HepG2 (cell line): ENCODE measurements around the gene GTF2H4. TPM values are rescaled to one million over a fixed set of nuclear protein-coding genes. Genes with fewer than 3 reads are reported as not detected.
A peak's percentile ranks its signal among the peaks of the same experiment; 100 is the strongest.

Experiments
- ASH2L ChIP-seq: fragments of 300-600, 200-600 bp; sonication (generic); IDR thresholded peaks from 2 replicates; pipeline ENCODE4 v1.7.0; 2017; ENCODE audit warnings: low read depth, mild to moderate bottlenecking, moderate library complexity, mixed read lengths, low read length; ENCODE audit not compliant: insufficient read length
- ATF4 ChIP-seq, 2 experiments: fragments of 450-650 bp in 1 of 2; sonication (generic) in 1 of 2; formaldehyde crosslinking; IDR thresholded peaks; 2 replicates each; pipeline versions ENCODE4 v1.5.0 to v1.8.0; 2020 to 2022; ENCODE audit warnings: mild to moderate bottlenecking in 1 of 2, missing genetic modification reagents in 1 of 2
- CREB1 ChIP-seq, 2 experiments: fragments of 450-650 bp in 1 of 2; IDR thresholded peaks; 2 replicates each; pipeline ENCODE4 v1.6.1; 2016 to 2017; ENCODE audit warnings: control low read depth in 1 of 2, mild to moderate bottlenecking in 1 of 2, missing compliant biosample characterization in 1 of 2, missing genetic modification characterization in 1 of 2
- IKZF4 ChIP-seq: sonication (generic); formaldehyde crosslinking; IDR thresholded peaks from 2 replicates; pipeline ENCODE4 v1.5.1; 2020; ENCODE audit warnings: borderline replicate concordance, mild to moderate bottlenecking, low read depth, missing genetic modification reagents; ENCODE audit errors: not compliant biosample characterization
- JUNB ChIP-seq: sonication (generic); formaldehyde crosslinking; IDR thresholded peaks from 2 replicates; pipeline ENCODE4 v1.8.0; 2022; ENCODE audit warnings: missing genetic modification reagents, mild to moderate bottlenecking, borderline replicate concordance
- KLF6 ChIP-seq: IDR thresholded peaks from 2 replicates; pipeline ENCODE4 v1.8.0; 2016; ENCODE audit warnings: missing biosample characterization, missing genetic modification reagents
- PBX3 ChIP-seq: sonication (generic); formaldehyde crosslinking; IDR thresholded peaks from 2 replicates; pipeline ENCODE4 v1.8.1; 2023; ENCODE audit warnings: missing genetic modification reagents, inconsistent platforms, borderline replicate concordance
- USF2 ChIP-seq, 2 experiments: sonication (generic) in 1 of 2; formaldehyde crosslinking in 1 of 2; IDR thresholded peaks; 2 replicates each; pipeline versions ENCODE4 v1.5.1 to v1.6.1; 2011 to 2020; ENCODE audit warnings: borderline replicate concordance in 1 of 2, low read depth in 1 of 2, low read length in 1 of 2, mild to moderate bottlenecking in 1 of 2, missing genetic modification reagents in 1 of 2, moderate library complexity in 1 of 2
- XBP1 ChIP-seq: sonication (generic); formaldehyde crosslinking; IDR thresholded peaks from 2 replicates; pipeline ENCODE4 v1.5.0; 2020; ENCODE audit warnings: missing genetic modification reagents
- ZNF12 ChIP-seq: sonication (generic); formaldehyde crosslinking; IDR thresholded peaks from 2 replicates; pipeline ENCODE4 v1.5.0; 2020; ENCODE audit warnings: missing genetic modification reagents
- ZNF275 ChIP-seq: sonication (generic); formaldehyde crosslinking; IDR thresholded peaks from 2 replicates; pipeline ENCODE4 v1.8.0; 2022; ENCODE audit warnings: missing genetic modification reagents, mild to moderate bottlenecking, inconsistent platforms, borderline replicate concordance
- ZNF367 ChIP-seq: sonication (generic); formaldehyde crosslinking; IDR thresholded peaks from 2 replicates; pipeline ENCODE4 v1.4.0; 2020; ENCODE audit warnings: missing genetic modification reagents, borderline replicate concordance
- ZNF513 ChIP-seq: sonication (generic); formaldehyde crosslinking; conservative IDR thresholded peaks from 2 replicates; pipeline ENCODE4 v1.5.0; 2020; ENCODE audit warnings: missing genetic modification reagents
- ZNF670 ChIP-seq: sonication (generic); formaldehyde crosslinking; IDR thresholded peaks from 2 replicates; pipeline ENCODE4 v1.8.0; 2022; ENCODE audit warnings: mild to moderate bottlenecking, missing genetic modification reagents, borderline replicate concordance
- ZSCAN12 ChIP-seq: sonication (generic); formaldehyde crosslinking; IDR thresholded peaks from 2 replicates; pipeline ENCODE4 v1.9.0; 2021; ENCODE audit warnings: mild to moderate bottlenecking, missing genetic modification reagents
- ZSCAN30 ChIP-seq: sonication (generic); formaldehyde crosslinking; IDR thresholded peaks from 2 replicates; pipeline ENCODE4 v1.5.0; 2020; ENCODE audit warnings: mild to moderate bottlenecking, missing genetic modification reagents
- polyA plus RNA-seq, 8 experiments: library from polyadenylated mRNA; depleted of rRNA in 3 of 8; stranded (reverse) in 7 of 8; unstranded in 1 of 8; fragments of >200 nt; fragmentation: Illumina TruSeq in 4 of 8; extraction: Trizol in 4 of 8; gene quantifications; 2 replicates each; pipeline versions ENCODE4 v1.2.1 to v1.2.3, GENCODE V29; 2011 to 2016; ENCODE audit warnings: low read depth in 4 of 8, missing spikeins in 1 of 8, mixed read lengths in 1 of 8; ENCODE audit not compliant: insufficient read depth in 1 of 8
- total RNA-seq, 5 experiments: library from RNA; depleted of rRNA; stranded (reverse); fragments of >200 nt; fragmentation: Illumina TruSeq; extraction: Trizol; gene quantifications; 2 replicates each; pipeline ENCODE4 v1.2.3, GENCODE V29; 2016; ENCODE audit warnings: low read depth in 1 of 5

Gene GTF2H4
- total and polyA plus RNA-seq, 2 of the 13 experiments (the other 11 are each of a cell fraction or from before 2014, with no cell fraction given): 15.9 to 49.3 TPM

- no peak; the same call in 1 of the 2 replicates for TF ChIP-seq ZNF513 (CRISPR knock-in tag)
- no peak for TF ChIP-seq PBX3
- TF ChIP-seq ZNF12: peak; percentile 60
- TF ChIP-seq ZSCAN12 (CRISPR knock-in tag): no peak
- peak; percentile 66; the same call in 1 of the 2 replicates for TF ChIP-seq ZNF670
- no peak for TF ChIP-seq JUNB
- TF ChIP-seq ZNF275 (CRISPR knock-in tag): no peak
- TF ChIP-seq CREB1 (IDR thresholded peaks at IDR 0.05): peak; percentile 67
- TF ChIP-seq CREB1 (CRISPR knock-in tag; IDR thresholded peaks at IDR 0.05): peak; percentile 86
- TF ChIP-seq USF2 (IDR thresholded peaks at IDR 0.05; ENCODE audit: low read depth, low read length): no peak
- TF ChIP-seq USF2 (CRISPR knock-in tag; IDR thresholded peaks at IDR 0.05; ENCODE audit: borderline replicate concordance): no peak
- no peak for TF ChIP-seq IKZF4 (CRISPR knock-in tag)
- peak; percentile 97 for TF ChIP-seq ASH2L
- TF ChIP-seq KLF6: peak; percentile 82
- no peak for TF ChIP-seq ZSCAN30 (CRISPR knock-in tag)
- TF ChIP-seq XBP1: no peak
- TF ChIP-seq ZNF367: no peak
- no peak; a peak in 1 of 4 replicates for TF ChIP-seq ATF4 (CRISPR knock-in tag; IDR thresholded peaks at IDR 0.05)
Observed at GRCh38 chr6:30907758-30908591, at the start of gene GTF2H4 (continued).
